Measurements from ENCODE around the gene TLE7.

DNA sequence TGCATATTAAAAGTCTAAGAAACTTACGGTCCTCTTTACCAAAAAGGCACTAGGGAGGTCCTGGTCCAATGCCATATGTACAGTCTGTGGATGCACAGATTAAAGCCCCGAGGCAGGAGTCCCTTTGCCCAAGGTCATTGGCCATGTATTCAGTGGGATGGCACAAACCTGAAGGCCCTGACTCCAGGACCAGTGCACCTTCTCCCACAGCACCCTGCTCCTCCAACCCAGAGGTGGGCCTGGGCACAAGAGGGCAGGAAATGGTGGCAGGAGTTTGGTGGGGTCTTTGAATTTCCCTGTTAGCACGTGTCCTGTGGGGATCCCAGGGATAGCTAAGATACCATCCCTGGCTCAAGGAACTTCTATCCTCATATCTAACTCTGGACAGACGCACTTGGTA lies 28.5 kb downstream of the TLE7 start:
- TF ChIP-seq, protein P1, sequence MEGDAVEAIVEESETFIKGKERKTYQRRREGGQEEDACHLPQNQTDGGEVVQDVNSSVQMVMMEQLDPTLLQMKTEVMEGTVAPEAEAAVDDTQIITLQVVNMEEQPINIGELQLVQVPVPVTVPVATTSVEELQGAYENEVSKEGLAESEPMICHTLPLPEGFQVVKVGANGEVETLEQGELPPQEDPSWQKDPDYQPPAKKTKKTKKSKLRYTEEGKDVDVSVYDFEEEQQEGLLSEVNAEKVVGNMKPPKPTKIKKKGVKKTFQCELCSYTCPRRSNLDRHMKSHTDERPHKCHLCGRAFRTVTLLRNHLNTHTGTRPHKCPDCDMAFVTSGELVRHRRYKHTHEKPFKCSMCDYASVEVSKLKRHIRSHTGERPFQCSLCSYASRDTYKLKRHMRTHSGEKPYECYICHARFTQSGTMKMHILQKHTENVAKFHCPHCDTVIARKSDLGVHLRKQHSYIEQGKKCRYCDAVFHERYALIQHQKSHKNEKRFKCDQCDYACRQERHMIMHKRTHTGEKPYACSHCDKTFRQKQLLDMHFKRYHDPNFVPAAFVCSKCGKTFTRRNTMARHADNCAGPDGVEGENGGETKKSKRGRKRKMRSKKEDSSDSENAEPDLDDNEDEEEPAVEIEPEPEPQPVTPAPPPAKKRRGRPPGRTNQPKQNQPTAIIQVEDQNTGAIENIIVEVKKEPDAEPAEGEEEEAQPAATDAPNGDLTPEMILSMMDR (IDR thresholded peaks at IDR 0.05), result no peak
- no peak for TF ChIP-seq POLR2A (IDR thresholded peaks at IDR 0.05)

Measured in thyroid gland (tissue), 4 donors.